GM13976 (cell line): ENCODE data around the gene TNS3.

Experiments
- DNase-seq: peaks from one replicate; pipeline ENCODE4 v3.0.0; 2012; ENCODE audit warnings: low spot score
- CTCF ChIP-seq: IDR thresholded peaks from 2 replicates; pipeline ENCODE4 v1.5.1; 2012; ENCODE audit warnings: borderline replicate concordance, mild to moderate bottlenecking; ENCODE audit not compliant: insufficient read depth; ENCODE audit errors: extremely low read depth, missing control alignments, control extremely low read depth
- in situ Hi-C: fragments of 300-500 bp; cut with MboI; formaldehyde crosslinking; loops from one replicate; pipeline ENCODE4 v1.12.0; 2022; ENCODE audit warnings: low sequenced_read_pairs, mixed read lengths, inconsistent platforms; ENCODE audit not compliant: unreplicated experiment

TNS3 gene

DNA sequence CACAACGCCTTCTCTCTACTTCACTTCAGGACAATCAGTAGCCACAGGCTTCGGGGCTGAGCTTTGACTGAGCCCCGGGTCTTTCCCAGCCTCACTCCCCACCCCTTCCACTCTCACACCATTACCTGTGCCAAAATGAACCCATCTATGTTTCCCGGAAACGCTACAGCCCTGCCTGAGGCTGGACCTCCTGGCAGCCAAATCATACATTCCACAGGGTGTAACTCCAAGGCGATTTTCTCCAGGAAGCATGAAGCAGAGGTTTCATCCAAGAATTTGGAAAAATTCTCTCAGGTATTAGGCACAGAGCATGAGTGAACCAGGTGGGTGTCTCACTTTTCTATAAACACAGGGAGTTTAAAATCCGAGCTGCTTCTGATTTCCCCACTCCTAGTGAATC is 286.3 kb downstream of the TNS3 start:
- no peak for DNase-seq
- TF ChIP-seq CTCF, result no peak
- in situ Hi-C loops, result no loop called here

DNA sequence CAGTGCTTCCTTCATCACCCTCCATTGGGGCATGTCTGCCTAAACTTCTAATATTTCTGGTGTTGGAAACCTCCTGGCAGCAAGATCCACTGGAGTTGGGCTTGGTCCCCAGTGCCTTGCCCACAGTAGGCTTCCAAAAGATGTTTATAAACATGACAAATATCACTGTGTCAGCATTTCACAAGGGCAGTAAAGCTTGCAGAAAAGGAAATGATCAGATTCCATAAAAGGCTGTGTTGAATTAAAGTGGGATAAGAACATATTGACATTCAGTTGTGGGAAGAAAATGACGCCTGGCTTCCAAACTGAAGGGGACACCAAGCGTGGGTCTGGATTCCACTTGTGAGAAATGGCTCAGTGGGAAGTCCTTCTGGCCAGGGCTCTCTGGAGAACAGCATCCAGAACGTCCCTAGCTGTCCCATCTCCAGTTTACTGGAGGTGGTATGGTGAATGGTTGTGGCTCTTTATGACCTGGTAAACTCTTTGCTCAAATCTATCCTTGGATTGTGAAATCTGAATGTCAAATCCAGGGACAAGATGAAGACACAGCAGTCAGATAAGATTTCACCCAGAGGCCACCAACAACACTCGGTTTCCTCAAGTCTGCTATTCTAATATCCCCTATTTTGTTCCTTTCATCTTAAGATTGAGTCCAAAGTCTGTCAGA is 287.2 kb downstream of the TNS3 start:
- no peak for DNase-seq
- TF ChIP-seq CTCF, result no peak
- in situ Hi-C loops, result no loop called here

DNA sequence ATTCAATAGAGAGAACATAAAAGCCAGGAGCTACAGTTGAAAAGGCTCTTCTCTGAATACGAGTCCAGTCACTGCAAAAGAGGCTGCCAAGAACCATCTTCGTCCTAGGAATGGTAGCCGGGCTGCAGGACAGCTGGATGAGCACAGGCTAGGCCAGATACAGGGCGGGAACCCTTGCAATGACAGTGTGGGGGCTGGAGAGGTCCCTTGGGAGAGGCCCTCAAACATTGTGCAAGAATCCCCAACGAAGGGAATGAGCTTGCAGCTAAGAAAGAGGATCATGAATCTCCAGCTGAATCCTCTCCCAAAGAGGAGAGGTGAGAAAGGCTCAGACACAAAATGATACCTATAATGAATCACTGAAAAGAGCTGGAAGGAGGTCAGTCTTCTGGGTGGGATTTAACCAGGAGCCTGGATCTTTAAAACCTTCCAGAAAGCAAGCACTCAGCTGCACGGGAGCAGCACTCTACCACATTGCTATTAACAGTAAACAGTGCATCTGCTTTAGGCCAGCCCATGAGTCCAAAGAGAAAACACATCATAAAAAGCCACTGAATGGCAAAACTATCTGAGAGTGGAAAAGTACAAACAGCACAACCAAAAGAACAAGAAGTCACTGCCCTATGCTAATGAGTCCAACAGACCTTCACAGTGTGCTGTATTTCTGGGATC is 287.9 kb downstream of the TNS3 start:
- no peak for DNase-seq
- TF ChIP-seq CTCF, result no peak
- in situ Hi-C loops, result no loop called here

DNA sequence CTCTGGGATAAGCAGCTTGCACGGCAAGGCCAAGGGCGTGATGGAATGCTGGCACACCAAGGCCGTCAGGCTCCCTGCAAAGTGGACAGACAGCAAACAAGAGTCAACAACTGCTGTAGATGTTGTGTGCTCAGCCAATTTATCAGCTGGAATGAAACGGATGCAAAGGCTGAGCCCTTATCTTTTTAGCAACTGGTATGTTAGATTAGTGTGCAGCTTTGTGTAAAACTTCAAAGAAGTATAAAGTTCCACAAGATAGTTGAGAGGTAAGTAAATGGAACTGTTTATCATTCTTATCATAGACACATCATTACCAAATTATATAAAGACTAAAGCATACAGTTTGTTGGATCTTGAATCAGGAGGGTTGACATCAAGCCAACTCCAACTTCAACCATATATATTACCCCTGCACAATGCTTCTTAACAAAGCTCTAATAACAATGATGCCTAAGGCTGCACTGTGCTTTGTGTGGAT is 289.0 kb downstream of the TNS3 start:
- in situ Hi-C loops, result no loop called here
- DNase-seq, result no peak
- TF ChIP-seq CTCF, result no peak

GRCh38 chr7:47291461-47292081 is 290.3 kb downstream of the TNS3 start:
- peak; percentile 62 for DNase-seq
- in situ Hi-C loops, result no loop called here
- TF ChIP-seq CTCF, result no peak

DNA sequence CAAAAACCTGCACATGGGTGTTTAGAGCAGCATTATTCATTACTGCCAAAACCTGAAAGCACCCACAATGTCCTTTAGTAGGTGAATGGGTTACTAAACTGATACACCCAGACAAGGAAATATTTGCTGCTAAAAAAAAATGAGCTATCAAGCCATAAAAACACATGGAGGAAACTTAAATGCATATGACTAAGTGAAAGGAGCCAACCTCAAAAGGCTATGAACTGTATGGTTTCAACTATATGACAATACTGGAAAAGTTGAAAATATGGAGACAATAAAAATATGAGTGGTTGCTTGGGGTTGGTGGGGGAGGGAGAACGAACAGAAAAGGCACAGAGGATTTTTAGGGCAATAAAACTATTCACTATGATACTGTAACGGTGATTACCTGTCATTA is 291.0 kb downstream of the TNS3 start:
- TF ChIP-seq CTCF, result no peak
- in situ Hi-C loops, result no loop called here

More for the DNA sequence above, 291.0 kb downstream of the TNS3 start:
- DNase-seq, result no peak
